Stimulated activated CD4-positive, alpha-beta T cell treated with anti-CD3 and anti-CD28 coated beads, Interleukin-4, amount 100 ng/mL, for 24 hours (primary cell): Measurements from ENCODE around the gene LY6G5C.

Experiments used
- DNase-seq: peaks from one replicate; pipeline ENCODE4 v3.0.0-alpha.2; 2020

The LY6G5C gene

GRCh38 chr6:31689249-31690110 lies 8.6 kb upstream of the LY6G5C start:
- DNase-seq = no peak

DNA sequence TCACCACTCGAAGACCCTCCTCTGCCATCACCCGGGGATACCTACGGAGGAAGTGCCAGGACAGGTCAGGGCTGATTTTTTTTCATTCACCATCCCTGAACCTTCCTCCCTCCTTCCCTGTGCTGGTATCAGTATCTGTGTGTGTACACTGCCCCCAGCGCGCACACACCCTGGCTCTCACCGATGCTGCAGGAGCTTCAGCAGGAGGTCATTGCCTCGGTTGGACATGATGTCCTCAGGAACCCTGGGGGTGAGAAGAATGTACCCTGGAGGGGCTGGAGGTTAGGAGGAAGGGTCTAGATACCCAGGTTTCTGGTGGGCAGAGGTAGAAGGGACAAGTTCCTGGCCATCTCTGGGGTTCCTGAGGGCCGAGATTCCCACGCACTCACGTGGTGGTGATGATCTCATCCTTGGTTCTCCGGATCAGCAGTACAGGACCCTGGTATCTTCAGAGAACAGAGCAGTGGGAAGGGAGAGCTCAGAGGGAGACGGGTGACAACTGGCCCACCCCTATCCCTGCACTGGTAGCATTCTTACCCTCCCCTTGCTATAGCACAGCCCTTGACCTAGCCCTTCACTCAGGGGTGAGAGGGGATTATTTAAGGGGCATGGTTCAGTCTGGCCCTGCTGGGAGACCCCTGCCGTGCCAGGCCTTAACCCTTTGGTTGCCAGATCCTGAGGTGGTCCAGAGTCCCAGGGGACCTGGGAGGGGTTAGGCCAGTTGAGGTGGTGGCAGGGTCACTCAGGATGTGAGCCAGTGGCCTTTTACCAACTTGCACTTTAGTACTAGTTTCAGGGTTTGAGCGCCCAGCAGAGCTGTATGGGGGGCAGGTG lies 7.2 kb upstream of the LY6G5C start:
- no peak for DNase-seq

- DNase-seq = no peak
Measured at GRCh38 chr6:31687321-31687720, 6.5 kb upstream of the LY6G5C start.

GRCh38 chr6:31686483-31686882 lies 5.6 kb upstream of the LY6G5C start:
- DNase-seq = no peak

GRCh38 chr6:31683591-31683990 lies 2.7 kb upstream of the LY6G5C start:
- no peak for DNase-seq

DNA sequence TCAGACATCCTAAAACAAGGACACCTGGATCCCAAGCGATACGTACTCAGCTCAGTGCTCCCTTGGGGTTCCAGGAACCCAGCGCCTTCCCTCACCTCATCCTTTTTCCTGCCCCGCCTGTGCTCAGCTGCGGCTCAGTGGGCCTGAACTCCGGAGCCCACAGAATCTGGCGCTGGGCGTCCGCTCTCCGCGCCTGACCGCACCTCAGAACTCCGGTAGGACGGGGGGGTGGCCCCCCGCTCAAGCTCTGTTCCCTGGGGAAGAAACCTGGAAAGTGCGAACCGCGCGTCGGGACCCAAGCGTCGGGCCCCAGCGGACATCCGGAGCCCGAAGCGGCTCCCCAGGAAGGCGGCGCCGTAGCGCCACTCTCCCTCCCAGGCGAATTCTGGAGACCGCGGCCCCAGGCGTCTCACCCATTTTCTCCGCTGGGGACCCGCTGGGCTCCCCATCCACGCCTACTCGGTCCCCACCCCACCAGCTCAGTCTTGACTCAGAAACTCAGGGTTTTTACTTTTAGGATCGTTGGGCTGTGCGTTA lies 336 bp upstream of the LY6G5C start:
- peak; percentile 48 for DNase-seq

DNA sequence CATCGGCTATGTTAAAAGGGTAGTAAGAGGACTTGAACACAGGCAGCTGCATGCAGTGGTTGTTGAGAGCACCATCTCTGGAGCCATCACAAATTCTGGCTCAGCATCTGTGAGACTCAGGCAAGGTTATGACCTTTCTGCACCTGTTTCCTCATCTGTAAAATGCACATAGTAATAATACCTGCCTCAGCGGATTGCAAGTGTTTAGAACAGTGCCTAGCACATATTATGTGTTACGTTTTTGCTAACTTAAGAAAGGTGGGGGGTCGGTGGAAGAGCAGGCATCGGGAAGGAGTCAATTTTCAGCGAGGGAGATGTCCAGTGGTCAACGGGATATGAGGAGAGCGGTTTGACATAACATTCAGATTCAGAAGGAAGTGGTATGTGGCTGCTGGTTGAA lies 2.9 kb downstream of the LY6G5C start:
- no peak for DNase-seq

- no peak for DNase-seq
Measured at GRCh38 chr6:31676904-31677303, 4.0 kb downstream of the LY6G5C start.

DNA sequence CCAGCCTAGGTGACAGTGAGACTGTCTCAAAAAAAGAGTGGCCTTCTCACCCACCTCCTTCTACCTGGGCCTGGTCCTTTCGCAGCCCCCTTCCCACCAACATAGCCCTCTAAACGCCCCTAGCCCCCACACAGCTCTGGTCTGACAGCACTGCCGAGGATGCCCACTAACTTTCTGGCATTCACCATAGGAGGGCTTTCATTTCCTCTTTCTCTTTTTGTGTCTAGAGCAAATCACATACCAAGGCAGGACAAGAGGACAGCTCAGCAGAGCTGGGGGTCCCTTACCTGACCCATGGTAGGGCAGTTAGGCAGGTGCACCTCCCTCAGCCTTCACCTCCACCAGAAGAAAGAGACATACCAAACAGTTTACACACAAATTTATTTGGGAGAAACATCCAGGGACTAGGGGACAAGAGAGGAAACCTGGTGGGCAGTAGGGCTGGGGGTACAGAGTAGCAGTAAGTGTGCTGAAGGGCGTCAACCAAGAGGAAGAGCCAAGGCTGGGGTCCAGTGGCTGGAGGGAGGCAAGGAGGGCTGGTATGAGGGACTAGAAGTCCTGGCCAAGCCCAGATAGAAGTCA lies 4.5 kb downstream of the LY6G5C start:
- DNase-seq = no peak

DNA sequence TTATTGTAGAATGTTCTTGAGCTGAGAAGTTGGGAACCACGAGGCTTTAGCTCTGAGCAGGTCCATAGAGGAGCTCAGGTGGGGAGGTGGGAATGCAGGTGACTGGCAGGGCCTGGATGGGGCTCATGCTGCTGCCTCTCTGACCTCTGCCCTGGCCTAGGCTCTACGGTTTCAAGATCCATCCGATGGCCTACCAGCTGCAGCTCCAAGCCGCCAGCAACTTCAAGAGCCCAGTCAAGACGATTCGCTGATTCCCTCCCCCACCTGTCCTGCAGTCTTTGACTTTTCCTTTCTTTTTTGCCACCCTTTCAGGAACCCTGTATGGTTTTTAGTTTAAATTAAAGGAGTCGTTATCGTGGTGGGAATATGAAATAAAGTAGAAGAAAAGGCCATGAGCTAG lies 11.2 kb downstream of the LY6G5C start, which contains the start of gene LY6G5B:
Gene LY6G5B (plus strand): TSS at position 301 of the 400 bp plus-strand sequence. CDS start 975 bp downstream, outside the sequence.
- DNase-seq = no peak

DNA sequence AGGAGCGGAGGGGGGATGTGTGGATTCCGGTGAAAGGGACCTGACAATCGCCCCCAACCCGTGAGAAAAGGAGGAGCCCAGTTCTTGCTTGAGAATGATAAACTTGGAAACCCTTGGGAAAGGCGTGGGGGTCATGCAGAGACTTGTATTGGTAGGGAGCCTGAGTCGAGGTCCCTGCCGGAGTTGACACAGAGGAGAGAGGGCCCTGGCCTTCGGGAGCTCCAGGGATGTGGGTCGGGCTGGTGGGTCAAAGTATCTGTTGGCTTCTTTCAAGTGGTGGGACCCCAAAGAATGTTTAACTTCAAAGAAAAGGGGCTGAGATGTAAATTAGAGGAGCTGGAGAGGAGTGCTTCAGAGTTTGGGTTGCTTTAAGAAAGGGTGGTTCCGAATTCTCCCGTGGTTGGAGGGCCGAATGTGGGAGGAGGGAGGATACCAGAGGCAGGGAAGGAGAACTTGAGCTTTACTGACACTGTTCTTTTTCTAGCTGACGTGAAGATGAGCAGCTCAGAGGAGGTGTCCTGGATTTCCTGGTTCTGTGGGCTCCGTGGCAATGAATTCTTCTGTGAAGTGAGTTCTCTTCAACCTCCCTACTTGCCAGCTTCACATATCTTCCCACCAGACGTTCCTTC lies 14.4 kb downstream of the LY6G5C start:
- DNase-seq = no peak

- peak; percentile 99 for DNase-seq
Measured at GRCh38 chr6:31665501-31666336, 15.1 kb downstream of the LY6G5C start, which contains the start of gene CSNK2B. Gene CSNK2B (plus strand): TSS chr6:31666080. CDS start chr6:31666832, 752 bp downstream.

- peak; percentile 92 for DNase-seq
Measured at GRCh38 chr6:31664790-31665500, 15.9 kb downstream of the LY6G5C start, which contains the start of gene GPANK1. Gene GPANK1 (minus strand): TSS chr6:31664997. CDS start chr6:31664478, 519 bp downstream.

DNA sequence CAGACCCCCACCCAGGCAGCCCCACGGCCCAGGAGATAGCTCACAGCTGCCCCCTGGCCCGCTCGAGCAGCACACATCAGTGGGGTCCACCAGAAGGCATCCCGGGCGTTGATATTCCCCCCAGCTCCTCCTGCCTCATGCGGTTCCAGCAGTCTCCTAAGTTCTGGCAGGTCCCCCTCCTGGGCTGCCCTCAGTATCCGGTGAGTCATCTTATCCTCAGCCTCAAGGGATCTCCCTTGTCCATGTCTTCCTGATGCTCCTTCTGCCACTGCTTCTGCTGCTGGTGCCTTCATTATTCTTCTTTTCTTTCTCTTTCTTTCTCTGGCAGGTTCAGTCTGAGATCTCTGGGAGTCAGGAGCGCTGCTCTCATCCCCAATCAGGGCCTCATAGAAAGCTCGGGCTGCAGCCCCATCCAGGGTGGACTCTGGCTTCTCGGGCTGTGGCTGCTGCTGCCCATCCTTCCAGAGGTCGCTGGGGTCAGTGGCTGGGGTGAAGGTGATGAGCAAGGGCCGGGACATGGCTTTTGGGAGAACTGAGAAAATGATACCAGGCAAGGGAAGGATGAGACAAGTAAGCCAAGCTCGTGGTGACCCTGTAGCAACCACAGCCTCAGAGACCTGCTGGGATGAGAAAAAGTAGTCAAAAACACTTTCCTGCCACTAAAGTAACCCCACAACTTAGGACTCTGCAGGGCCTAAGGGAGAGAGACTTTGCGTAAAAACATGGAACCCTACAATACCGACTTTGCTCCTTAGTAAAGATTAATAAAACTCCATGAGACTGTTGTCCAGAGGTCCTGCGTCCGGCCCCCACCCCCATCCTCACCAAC lies 16.7 kb downstream of the LY6G5C start:
- no peak for DNase-seq

GRCh38 chr6:31663126-31663960 lies 17.5 kb downstream of the LY6G5C start:
- DNase-seq = no peak

- no peak for DNase-seq
Measured at GRCh38 chr6:31662124-31662723, 18.6 kb downstream of the LY6G5C start.

GRCh38 chr6:31661262-31662123 lies 19.4 kb downstream of the LY6G5C start:
- no peak for DNase-seq
